ENCODE data around the gene RAB8B.

RAB8B gene

GRCh38 chr15:63185206-63185605 lies 4.2 kb upstream of the RAB8B start:
- no peak for DNase-seq (ENCODE audit: low read depth in 2 of 2)

GRCh38 chr15:63186065-63186464 lies 3.3 kb upstream of the RAB8B start:
- DNase-seq (ENCODE audit: low read depth in 2 of 2): no peak

- DNase-seq (ENCODE audit: low read depth in 2 of 2): no peak
Measured at GRCh38 chr15:63187589-63188226, 1.7 kb upstream of the RAB8B start.

- no peak for DNase-seq (ENCODE audit: low read depth in 2 of 2)
Measured at GRCh38 chr15:63188247-63188925, 1.0 kb upstream of the RAB8B start.

GRCh38 chr15:63189941-63190768 lies 749 bp downstream of the RAB8B start:
- no peak for DNase-seq (ENCODE audit: low read depth in 2 of 2)

GRCh38 chr15:63190769-63191649 lies 1.6 kb downstream of the RAB8B start:
- no peak for DNase-seq (ENCODE audit: low read depth in 2 of 2)

- DNase-seq (ENCODE audit: low read depth in 2 of 2): peak in 1 of 2 donors; percentile 30
Measured at GRCh38 chr15:63191895-63192618, 2.7 kb downstream of the RAB8B start.

- DNase-seq (ENCODE audit: low read depth in 2 of 2): no peak
Measured at GRCh38 chr15:63192619-63193206, 3.3 kb downstream of the RAB8B start.

GRCh38 chr15:63194302-63194701 lies 4.9 kb downstream of the RAB8B start:
- no peak for DNase-seq (ENCODE audit: low read depth in 2 of 2)

GRCh38 chr15:63194880-63195568 lies 5.6 kb downstream of the RAB8B start:
- no peak for DNase-seq (ENCODE audit: low read depth in 2 of 2)

GRCh38 chr15:63195569-63196015 lies 6.2 kb downstream of the RAB8B start:
- no peak for DNase-seq (ENCODE audit: low read depth in 2 of 2)

GRCh38 chr15:63196842-63197241 lies 7.4 kb downstream of the RAB8B start:
- DNase-seq (ENCODE audit: low read depth in 2 of 2): no peak

- DNase-seq (ENCODE audit: low read depth in 2 of 2): no peak
Measured at GRCh38 chr15:63197626-63198025, 8.2 kb downstream of the RAB8B start.

- no peak for DNase-seq (ENCODE audit: low read depth in 2 of 2)
Measured at GRCh38 chr15:63198371-63199250, 9.2 kb downstream of the RAB8B start.

GRCh38 chr15:63200464-63201249 lies 11.3 kb downstream of the RAB8B start:
- no peak for DNase-seq (ENCODE audit: low read depth in 2 of 2)

- DNase-seq (ENCODE audit: low read depth in 2 of 2): no peak
Measured at GRCh38 chr15:63202861-63203260, 13.5 kb downstream of the RAB8B start.

GRCh38 chr15:63203451-63204090 lies 14.2 kb downstream of the RAB8B start:
- no peak for DNase-seq (ENCODE audit: low read depth in 2 of 2)

- no peak for DNase-seq (ENCODE audit: low read depth in 2 of 2)
Measured at GRCh38 chr15:63206079-63206478, 16.7 kb downstream of the RAB8B start.

All from stimulated activated CD4-positive, alpha-beta T cell treated with anti-CD3 and anti-CD28 coated beads, Interleukin-1b, Interleukin-23, amount 100 ng/mL, for 1 hour (primary cell).